ENCODE results near the gene TLCD5. TPM values are rescaled to one million over a fixed set of nuclear protein-coding genes. Genes with fewer than 3 reads are reported as not detected.

TLCD5 gene
- total RNA-seq, 1 experiment from 2014 or later = 7.1 TPM

GRCh38 chr11:120283124-120283523 lies 42.0 kb upstream of the TLCD5 start:
- Histone ChIP-seq H3K27ac (ENCODE audit: insufficient read length, low read depth, low read length) (no peak overlapping the region), H3K79me2 (ENCODE audit: insufficient read depth, low read length) (no peaks in the 10 kb centered on the region), H3K56ac (ENCODE audit: insufficient read length, low read depth, low read length) (no peak overlapping the region), H3K23ac (ENCODE audit: insufficient read length, low read depth, low read length) (no peak overlapping the region), H4K20me1 (ENCODE audit: control insufficient read depth, insufficient read depth, insufficient read length) (no peaks in the 10 kb centered on the region), H3K27me3 (ENCODE audit: insufficient read depth, low read length) (no peaks in the 10 kb centered on the region), H3K4ac (ENCODE audit: low read depth, low read length) (no peak overlapping the region), H2AK5ac (ENCODE audit: insufficient read length, low read length) (no peak overlapping the region), H3K4me1 (ENCODE audit: insufficient read depth, low read length) (no peaks in the 10 kb centered on the region; the same call in 1 of the 2 replicates), H3K9me3 (ENCODE audit: control insufficient read depth, low read depth, low read length) (no peaks in the 10 kb centered on the region), H2BK5ac (ENCODE audit: insufficient read length, low read length) (no peak overlapping the region), H3T11ph (ENCODE audit: low read length) (no peak overlapping the region), H4K8ac (replicated peaks; ENCODE audit: insufficient read length, low read depth, low read length) (no peak overlapping the region), H2AFZ (ENCODE audit: low read length) (no peak overlapping the region), H3K23me2 (ENCODE audit: insufficient read length, low read depth, low read length, poor library complexity, severe bottlenecking) (no peaks in the 10 kb centered on the region), H4K5ac (ENCODE audit: insufficient read length, low read depth, low read length) (no peak overlapping the region), H4K91ac (ENCODE audit: insufficient read length, low read depth, low read length) (no peak overlapping the region), H2BK12ac (ENCODE audit: insufficient read length, low read depth, low read length) (no peak overlapping the region), H3K14ac (ENCODE audit: insufficient read depth, low read length) (no peak overlapping the region), H2BK15ac (ENCODE audit: low read depth, low read length) (no peak overlapping the region), H3K79me1 (ENCODE audit: insufficient read depth, low read depth, low read length, poor library complexity, severe bottlenecking) (no peaks in the 10 kb centered on the region), H2BK120ac (ENCODE audit: low read depth, low read length, poor library complexity, severe bottlenecking) (no peak overlapping the region), H3K9ac (ENCODE audit: extremely low read depth, insufficient read length, low read length) (no peak overlapping the region), H3K18ac (ENCODE audit: insufficient read length, low read depth, low read length) (no peak overlapping the region), H2BK20ac (ENCODE audit: low read depth, low read length, poor library complexity, severe bottlenecking) (no peak overlapping the region), H3K4me2 (ENCODE audit: insufficient read depth, insufficient read length, low read length) (no peak overlapping the region)
- no peak for TF ChIP-seq CTCF (conservative IDR thresholded peaks at IDR 0.05)
- peaks cover 11 to 12% of the 10 kb centered on the region in 2 experiments for H3K4me1 Mint-ChIP-seq
- no peaks in the 10 kb centered on the region for H3K9me3 Mint-ChIP-seq
- no peaks in the 10 kb centered on the region for H3K36me3 Mint-ChIP-seq (ENCODE audit: insufficient read depth in 1 of 3, low read depth in 3 of 3)
- H3K27ac Mint-ChIP-seq = no peak overlapping the region
- DNase-seq = no peak
- no peak overlapping the region for H3K4me3 Mint-ChIP-seq
- no CpG with 5 or more reads among the region's 2 CpGs for WGBS (ENCODE audit: extremely low coverage, insufficient read length, low lambda C conversion rate)
- H3K27me3 Mint-ChIP-seq (ENCODE audit: low read depth) = peaks cover 7% of the 10 kb centered on the region; the same call in 1 of the 2 replicates
